Natural killer cell treated with Interleukin-12 subunit alpha and Interleukin-12 subunit beta and Interleukin-15 and Interleukin-18, amount 100 ng/mL, for 72 hours (primary cell): ENCODE results near the gene TACSTD2. TPM values are rescaled to one million over a fixed set of nuclear protein-coding genes. Genes with fewer than 3 reads are reported as not detected.
"Not testable (repeated sequence)": the region's sequence is repeated elsewhere in the genome, so short reads cannot be mapped to it uniquely, and the experiment has no call there.

Experiments
- ATAC-seq, 2 donors: fragments of 150-1000 bp; cut with Tn5 transposase in 1 of 2; sonication (Bioruptor Pico), chemical (Tn5 transposase) in 1 of 2; 2 replicates each; pipeline ENCODE4 v1.10.0; 2021
- DNase-seq: peaks from one replicate; pipeline ENCODE4 v3.0.0; 2022; ENCODE audit warnings: low spot score
- H3K27ac Mint-ChIP-seq, 2 donors: 1 replicate in 1 of 2; 2 replicates in 1 of 2; pipeline ENCODE4 v1.8.0; 2022; ENCODE audit warnings: mixed read lengths in 2 of 2, mild to moderate bottlenecking in 1 of 2, moderate library complexity in 1 of 2
- H3K27me3 Mint-ChIP-seq, 2 donors: 1 replicate in 1 of 2; 2 replicates in 1 of 2; pipeline ENCODE4 v1.8.0; 2022; ENCODE audit warnings: mixed read lengths in 2 of 2
- H3K36me3 Mint-ChIP-seq: one replicate; pipeline ENCODE4 v1.8.0; 2022; ENCODE audit warnings: mixed read lengths
- H3K4me1 Mint-ChIP-seq, 2 donors: 1 replicate in 1 of 2; 2 replicates in 1 of 2; pipeline ENCODE4 v1.8.0; 2022; ENCODE audit warnings: low read depth in 2 of 2, mixed read lengths in 2 of 2, mild to moderate bottlenecking in 1 of 2
- H3K4me3 Mint-ChIP-seq: one replicate; pipeline ENCODE4 v1.8.0; 2022; ENCODE audit warnings: mixed read lengths
- H3K9me3 Mint-ChIP-seq: 2 replicates; pipeline ENCODE4 v1.8.0; 2022; ENCODE audit warnings: mixed read lengths
- total RNA-seq, 2 donors: library from RNA; stranded (reverse); gene quantifications; one replicate each; pipeline ENCODE4 v1.2.3, GENCODE V29; 2022

TACSTD2 gene, protein sequence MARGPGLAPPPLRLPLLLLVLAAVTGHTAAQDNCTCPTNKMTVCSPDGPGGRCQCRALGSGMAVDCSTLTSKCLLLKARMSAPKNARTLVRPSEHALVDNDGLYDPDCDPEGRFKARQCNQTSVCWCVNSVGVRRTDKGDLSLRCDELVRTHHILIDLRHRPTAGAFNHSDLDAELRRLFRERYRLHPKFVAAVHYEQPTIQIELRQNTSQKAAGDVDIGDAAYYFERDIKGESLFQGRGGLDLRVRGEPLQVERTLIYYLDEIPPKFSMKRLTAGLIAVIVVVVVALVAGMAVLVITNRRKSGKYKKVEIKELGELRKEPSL
- not detected for total RNA-seq

GRCh38 chr1:58576727-58577653, at the start of gene TACSTD2:
TSS of gene TACSTD2 (minus strand) at chr1:58577252. CDS start at chr1:58577156, 96 bp downstream.
- Mint-ChIP-seq H3K4me1 (peaks cover 4 to 10% of the 10 kb centered on the region in 2 donors), H3K9me3 (no peaks in the 10 kb centered on the region), H3K27ac (no peak within 1 kb of the TSS), H3K27me3 (peaks cover 36 to 64% of the 10 kb centered on the region in 2 donors), H3K36me3 (peaks cover 11% of the 10 kb centered on the region), H3K4me3 (peak within 1 kb of the TSS; percentile 64)
- DNase-seq: no peak
- peak; percentile 6 to 41 for ATAC-seq

DNA sequence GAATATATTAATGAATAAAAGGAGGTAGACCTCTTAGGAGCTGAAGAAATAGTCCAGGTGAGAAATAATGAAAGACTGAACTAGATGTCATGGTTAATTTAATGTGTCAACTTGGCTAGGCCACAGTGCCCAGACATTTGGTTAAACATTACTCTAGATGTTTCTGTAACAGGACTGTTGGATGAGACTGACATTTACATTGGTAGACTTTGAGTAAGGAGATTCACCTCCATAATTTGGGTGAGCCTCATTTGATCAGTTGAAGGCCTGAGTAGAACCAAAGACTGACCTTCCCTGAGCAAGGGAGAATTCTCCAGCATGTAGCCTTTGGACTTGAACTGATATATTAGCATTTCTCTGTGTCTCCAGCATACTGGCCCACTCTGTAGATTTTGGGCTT, 49.2 kb upstream of the TACSTD2 start:
- no peak overlapping the region for H3K4me3 Mint-ChIP-seq
- no peaks in the 10 kb centered on the region for H3K36me3 Mint-ChIP-seq
- no peaks in the 10 kb centered on the region for H3K9me3 Mint-ChIP-seq
- peaks cover 7 to 14% of the 10 kb centered on the region in 2 donors for H3K27me3 Mint-ChIP-seq
- no peak overlapping the region for H3K27ac Mint-ChIP-seq
- no peak for DNase-seq
- H3K4me1 Mint-ChIP-seq: no peaks in the 10 kb centered on the region
- no peak for ATAC-seq

DNA sequence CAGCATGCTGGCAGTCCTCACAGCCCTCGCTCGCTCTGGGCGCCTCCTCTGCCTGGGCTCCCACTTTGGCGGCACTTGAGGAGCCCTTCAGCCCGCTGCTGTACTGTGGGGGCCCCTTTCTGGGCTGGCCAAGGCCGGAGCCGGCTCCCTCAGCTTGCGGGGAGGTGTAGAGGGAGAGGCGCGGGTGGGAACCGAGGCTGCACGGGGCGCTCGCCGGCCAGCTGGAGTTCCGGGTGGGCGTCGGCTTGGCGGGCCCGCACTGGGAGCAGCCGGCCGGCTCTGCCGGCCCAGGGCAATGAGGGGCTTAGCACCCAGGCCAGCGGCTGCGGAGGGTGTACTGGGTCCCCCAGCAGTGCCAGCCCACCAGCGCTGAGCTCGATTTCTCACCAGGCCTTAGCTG, 46.2 kb upstream of the TACSTD2 start:
- not testable (repeated sequence) for ATAC-seq, H3K27ac Mint-ChIP-seq, H3K4me3 Mint-ChIP-seq, H3K9me3 Mint-ChIP-seq, DNase-seq, H3K4me1 Mint-ChIP-seq, H3K36me3 Mint-ChIP-seq
- peaks cover 4 to 13% of the 10 kb centered on the region in 2 donors for H3K27me3 Mint-ChIP-seq

DNA sequence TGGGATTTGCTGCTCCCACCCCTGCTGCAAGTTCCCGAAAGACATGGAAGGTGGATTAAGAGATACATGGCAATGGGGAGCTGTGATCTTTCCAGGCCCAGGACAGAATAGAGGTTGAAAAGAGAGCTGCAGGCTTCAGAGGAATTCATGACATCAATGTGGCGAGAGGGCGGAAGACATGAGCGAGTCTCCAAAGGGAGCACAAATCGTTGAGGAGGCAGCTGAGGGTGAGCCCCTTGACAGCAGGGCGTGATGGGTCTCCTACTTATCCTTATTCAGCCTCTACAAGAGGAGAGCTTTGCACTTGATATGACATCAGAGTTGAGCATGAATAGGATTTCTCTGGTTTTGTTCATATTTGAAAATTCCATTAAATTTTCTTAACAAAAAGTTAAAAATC, 45.5 kb upstream of the TACSTD2 start:
- H3K27me3 Mint-ChIP-seq: peaks cover 8 to 18% of the 10 kb centered on the region in 2 donors
- no peak for DNase-seq
- no peak overlapping the region for H3K4me3 Mint-ChIP-seq
- H3K36me3 Mint-ChIP-seq: no peaks in the 10 kb centered on the region
- ATAC-seq: no peak
- H3K4me1 Mint-ChIP-seq: no peaks in the 10 kb centered on the region
- H3K9me3 Mint-ChIP-seq: no peaks in the 10 kb centered on the region
- no peak overlapping the region for H3K27ac Mint-ChIP-seq

DNA sequence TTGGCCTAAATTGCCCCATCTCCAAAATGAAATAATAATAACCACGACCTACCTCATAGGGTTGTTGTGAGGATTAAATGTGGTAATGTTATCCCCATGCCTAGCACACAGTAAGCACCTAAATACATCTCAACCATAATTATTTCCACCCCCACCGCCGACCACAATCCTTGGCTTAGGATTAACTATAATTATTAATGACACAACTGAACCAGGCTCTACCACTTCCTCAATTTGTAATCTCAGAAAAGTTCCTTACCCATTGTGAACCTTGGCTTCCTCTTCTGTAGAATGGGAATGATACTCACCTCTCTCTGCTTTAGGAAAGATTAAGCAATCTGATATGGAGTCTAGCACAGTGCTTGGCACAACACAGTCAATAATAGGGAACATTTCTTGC, 44.3 kb upstream of the TACSTD2 start:
- Mint-ChIP-seq H3K36me3 (no peaks in the 10 kb centered on the region), H3K27me3 (peaks cover 10 to 26% of the 10 kb centered on the region in 2 donors), H3K4me3 (no peak overlapping the region), H3K9me3 (no peaks in the 10 kb centered on the region), H3K4me1 (no peaks in the 10 kb centered on the region), H3K27ac (no peak overlapping the region)
- no peak for ATAC-seq
- DNase-seq: no peak

- ATAC-seq: no peak
- H3K9me3 Mint-ChIP-seq: no peaks in the 10 kb centered on the region
Measured at GRCh38 chr1:58620926-58621325, 43.9 kb upstream of the TACSTD2 start.

DNA sequence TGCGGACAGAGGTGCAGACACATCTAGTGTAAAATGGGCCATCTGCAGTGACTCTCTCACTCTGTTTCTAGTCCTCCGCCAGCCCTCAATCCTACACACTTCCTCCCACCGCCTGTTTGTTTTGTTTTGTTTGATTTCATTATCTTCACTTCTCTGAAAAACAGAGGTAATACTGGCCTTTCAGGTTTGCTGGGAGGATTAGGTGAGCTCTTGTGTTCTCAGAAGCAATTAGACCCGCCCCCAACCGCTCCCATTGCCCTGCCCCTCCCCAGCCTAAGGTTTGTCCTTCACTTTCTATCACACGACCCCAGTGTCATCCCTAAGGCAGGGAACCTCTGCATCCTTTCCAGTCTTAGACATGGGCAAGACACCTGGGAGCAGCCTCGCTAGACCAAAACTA, 43.2 kb upstream of the TACSTD2 start:
- H3K27ac Mint-ChIP-seq: no peak overlapping the region
- no peak for DNase-seq
- peaks cover 14 to 31% of the 10 kb centered on the region in 2 donors for H3K27me3 Mint-ChIP-seq
- H3K4me1 Mint-ChIP-seq: no peaks in the 10 kb centered on the region
- no peak for ATAC-seq
- no peak overlapping the region for H3K4me3 Mint-ChIP-seq
- no peaks in the 10 kb centered on the region for H3K9me3 Mint-ChIP-seq
- H3K36me3 Mint-ChIP-seq: no peaks in the 10 kb centered on the region

More at GRCh38 chr1:58620926-58621325, 43.9 kb upstream of the TACSTD2 start:
- H3K36me3 Mint-ChIP-seq: no peaks in the 10 kb centered on the region
- peaks cover 13 to 27% of the 10 kb centered on the region in 2 donors for H3K27me3 Mint-ChIP-seq
- no peaks in the 10 kb centered on the region for H3K4me1 Mint-ChIP-seq
- H3K4me3 Mint-ChIP-seq: no peak overlapping the region
- DNase-seq: no peak
- H3K27ac Mint-ChIP-seq: no peak overlapping the region

DNA sequence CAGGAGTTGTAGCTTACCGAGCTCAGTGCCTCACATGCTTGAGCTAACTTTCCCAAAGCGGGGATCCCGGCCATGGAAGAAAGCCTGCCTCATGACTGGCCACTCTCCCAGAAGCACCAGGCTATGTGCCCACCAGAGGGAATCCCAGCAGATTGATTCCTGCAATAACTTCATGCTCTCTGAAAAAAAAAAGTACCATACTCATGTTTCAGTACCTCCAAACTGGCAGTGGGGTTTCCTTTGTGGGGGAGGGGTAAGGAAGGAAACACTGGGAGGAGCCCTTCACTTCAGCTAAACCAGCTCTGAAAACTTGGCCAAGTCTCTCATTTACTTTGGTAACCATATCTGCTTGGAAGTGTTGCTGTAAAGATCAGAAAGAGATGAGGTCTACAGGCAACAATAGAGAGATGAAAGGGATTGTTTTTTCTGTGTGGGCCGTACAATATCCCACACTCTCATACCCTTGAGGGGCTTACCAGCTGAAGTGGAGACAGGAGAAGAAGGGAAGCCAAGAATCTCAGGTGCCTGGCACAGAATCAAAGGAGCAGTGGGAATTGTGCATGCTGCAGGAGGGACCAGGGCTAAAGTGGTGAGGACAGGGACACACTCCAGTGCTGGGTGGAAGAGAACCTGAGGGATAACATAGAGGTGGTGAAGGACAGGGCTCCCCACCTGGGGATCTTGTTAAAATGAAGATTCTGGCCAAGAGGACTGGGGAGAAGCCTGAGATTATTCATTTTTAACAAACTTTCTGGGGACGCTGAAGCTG, 42.4 kb upstream of the TACSTD2 start:
- ATAC-seq: no peak
- no peak for DNase-seq
- H3K9me3 Mint-ChIP-seq: no peaks in the 10 kb centered on the region
- no peaks in the 10 kb centered on the region for H3K4me1 Mint-ChIP-seq
- H3K27me3 Mint-ChIP-seq: peaks cover 15 to 33% of the 10 kb centered on the region in 2 donors
- no peaks in the 10 kb centered on the region for H3K36me3 Mint-ChIP-seq
- no peak overlapping the region for H3K27ac Mint-ChIP-seq
- H3K4me3 Mint-ChIP-seq: no peak overlapping the region

DNA sequence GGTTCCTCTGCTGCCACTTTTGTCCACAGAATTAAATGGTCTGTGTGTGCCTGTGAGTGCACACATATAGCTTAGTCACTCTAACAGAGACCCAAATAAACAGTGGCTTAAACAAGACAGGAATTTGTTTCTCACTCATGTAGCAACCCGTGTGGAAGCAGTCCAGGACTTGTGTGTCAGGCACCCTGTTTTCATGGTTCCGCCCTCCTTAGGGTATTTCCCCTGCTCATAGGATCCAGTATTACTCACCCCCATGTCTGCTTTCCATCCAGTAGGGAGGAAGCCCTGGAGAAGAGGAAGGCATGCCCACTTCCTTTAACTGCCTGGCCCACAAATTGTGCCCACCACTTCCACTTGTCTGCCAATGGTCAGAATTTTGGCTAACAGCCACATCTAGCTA, 41.3 kb upstream of the TACSTD2 start:
- H3K4me3 Mint-ChIP-seq: no peak overlapping the region
- no peak overlapping the region for H3K27ac Mint-ChIP-seq
- DNase-seq (no peak), ATAC-seq (no peak)
- peaks cover 18 to 38% of the 10 kb centered on the region in 2 donors for H3K27me3 Mint-ChIP-seq
- H3K4me1 Mint-ChIP-seq: no peaks in the 10 kb centered on the region
- no peaks in the 10 kb centered on the region for H3K36me3 Mint-ChIP-seq
- no peaks in the 10 kb centered on the region for H3K9me3 Mint-ChIP-seq

DNA sequence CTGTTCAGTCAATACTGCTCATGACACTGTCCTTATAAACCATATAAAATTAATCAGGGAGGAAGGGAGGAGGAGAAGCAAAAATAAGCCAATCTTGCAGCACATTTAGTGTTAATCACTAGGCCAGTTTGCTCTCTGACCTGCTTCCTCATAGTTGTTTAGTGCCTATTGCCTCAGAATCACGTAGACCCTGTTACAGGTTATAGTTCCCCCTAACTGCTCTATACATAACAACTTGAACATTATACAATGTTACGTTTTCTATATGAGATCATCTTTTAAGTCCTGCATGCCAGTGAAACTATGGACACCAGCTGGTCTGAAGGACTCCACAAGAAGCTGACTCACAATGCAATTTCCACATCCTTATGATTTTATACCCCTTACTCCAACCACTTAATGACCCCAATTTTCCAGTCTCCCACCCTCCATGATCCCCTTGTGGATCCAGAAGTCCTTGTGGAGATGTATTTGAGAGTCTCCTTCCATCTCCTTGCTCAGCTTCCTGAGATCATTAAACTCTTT, 34.9 kb upstream of the TACSTD2 start:
- Mint-ChIP-seq H3K4me3 (no peak overlapping the region), H3K9me3 (no peaks in the 10 kb centered on the region), H3K27ac (no peak overlapping the region), H3K36me3 (no peaks in the 10 kb centered on the region), H3K27me3 (peaks cover 37 to 53% of the 10 kb centered on the region in 2 donors), H3K4me1 (no peaks in the 10 kb centered on the region)
- DNase-seq: no peak
- ATAC-seq: no peak

DNA sequence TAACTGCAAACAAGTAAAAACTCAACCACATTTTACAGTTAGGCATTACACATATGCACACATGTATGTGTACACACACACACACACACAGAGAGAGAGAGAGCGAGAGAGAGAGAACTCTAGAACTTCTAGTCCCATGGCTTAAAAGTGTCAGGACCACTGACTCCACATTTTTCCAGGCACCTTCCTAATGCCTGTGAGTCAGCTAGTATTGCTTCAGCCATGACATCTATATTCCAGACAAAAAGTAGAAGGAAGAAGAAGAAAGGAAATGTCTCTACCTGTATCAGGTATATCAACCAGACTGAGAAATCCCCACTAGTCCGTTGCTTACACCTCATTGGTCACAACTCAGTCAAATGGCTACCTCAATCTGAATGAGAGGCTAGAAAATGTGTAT, 31.9 kb upstream of the TACSTD2 start:
- Mint-ChIP-seq H3K27me3 (peaks cover 30 to 41% of the 10 kb centered on the region in 2 donors), H3K4me1 (no peaks in the 10 kb centered on the region)
- ATAC-seq: no peak

DNA sequence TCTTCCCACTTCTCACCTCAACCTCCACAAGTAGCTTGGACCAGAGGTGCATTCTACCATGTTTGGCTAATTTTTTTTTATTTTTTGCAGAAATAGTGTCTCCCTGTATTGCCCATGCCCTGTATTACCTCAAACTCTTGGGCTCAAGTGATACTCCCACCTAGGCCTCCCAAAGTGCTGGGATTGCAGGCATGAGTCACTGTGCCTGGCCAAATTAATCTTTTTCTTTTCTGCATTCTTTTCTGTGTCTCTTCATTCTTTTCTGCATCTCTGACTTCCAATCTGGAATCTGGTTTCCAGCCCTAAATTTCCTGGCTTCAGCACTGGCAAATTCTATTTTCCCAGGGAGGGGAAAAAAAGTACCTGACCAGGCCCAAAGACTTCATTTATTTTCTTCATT, 31.2 kb upstream of the TACSTD2 start:
- ATAC-seq: no peak
- Mint-ChIP-seq H3K27ac (no peak overlapping the region), H3K27me3 (peaks cover 30 to 41% of the 10 kb centered on the region in 2 donors), H3K4me1 (no peaks in the 10 kb centered on the region), H3K4me3 (no peak overlapping the region), H3K36me3 (peaks cover 21% of the 10 kb centered on the region), H3K9me3 (peaks cover 7% of the 10 kb centered on the region)
- no peak for DNase-seq

More for the DNA sequence above, 31.9 kb upstream of the TACSTD2 start:
- Mint-ChIP-seq H3K27ac (no peak overlapping the region), H3K4me3 (no peak overlapping the region), H3K36me3 (peaks cover 18% of the 10 kb centered on the region), H3K9me3 (peaks cover 7% of the 10 kb centered on the region)
- no peak for DNase-seq

DNA sequence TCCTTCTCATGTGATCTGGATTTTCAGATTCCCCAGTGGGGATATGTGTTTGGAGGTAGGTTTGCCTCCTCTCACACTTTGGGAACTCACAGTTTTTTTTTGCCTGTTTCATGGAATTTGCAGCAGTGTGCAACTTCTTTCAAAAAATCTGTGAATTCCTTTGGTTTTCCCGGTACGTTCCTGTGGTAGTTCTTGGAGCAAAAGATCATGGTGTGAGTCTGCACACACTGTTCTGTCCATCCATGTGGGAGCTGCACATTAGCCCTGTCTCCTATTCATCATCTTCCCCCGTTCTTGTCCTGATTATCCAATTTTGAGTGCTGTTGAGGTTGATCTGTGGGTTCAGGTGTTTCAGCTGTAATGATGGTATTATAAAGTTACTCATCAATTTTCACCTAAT, 30.3 kb upstream of the TACSTD2 start:
- Mint-ChIP-seq H3K4me1 (no peaks in the 10 kb centered on the region), H3K36me3 (peaks cover 21% of the 10 kb centered on the region), H3K9me3 (peaks cover 10% of the 10 kb centered on the region), H3K27me3 (peaks cover 35 to 50% of the 10 kb centered on the region in 2 donors), H3K4me3 (no peak overlapping the region), H3K27ac (no peak overlapping the region)
- ATAC-seq: no peak
- DNase-seq: no peak
